ENCODE data around the gene DNAH2. TPM values are rescaled to one million over a fixed set of nuclear protein-coding genes. Genes with fewer than 3 reads are reported as not detected.

DNAH2 gene
- total RNA-seq, 5 donors from 2014 or later (not counting 1 experiment from before 2014, with no cell fraction given): not detected

- H3K9me3 Mint-ChIP-seq: no peaks in the 10 kb centered on the region
- Histone ChIP-seq H3K4me3 (ENCODE audit: control insufficient read depth in 1 of 2, extremely low read depth in 1 of 2, low read length in 1 of 2) (peak overlapping the region in 1 of 2 donors; percentile 52), H3K4me1 (ENCODE audit: control insufficient read depth in 1 of 2, extremely low read depth in 1 of 2, insufficient read depth in 2 of 2, low read length in 2 of 2) (peaks cover 43 to 86% of the 10 kb centered on the region in 2 experiments), H3K9me3 (no peaks in the 10 kb centered on the region), H3K27ac (ENCODE audit: low read length) (peak overlapping the region; percentile 100), H3K36me3 (ENCODE audit: control insufficient read depth in 2 of 2, extremely low read depth in 1 of 2, insufficient read depth in 1 of 2, low read length in 1 of 2) (peaks cover 0 to 11% of the 10 kb centered on the region in 2 donors), H3K27me3 (replicated peaks in 1 of 2; ENCODE audit: control insufficient read depth in 2 of 2, extremely low read depth in 1 of 2, insufficient read depth in 2 of 2, low read length in 1 of 2) (no peaks in the 10 kb centered on the region)
- ChIA-PET CTCF (no interaction called here), POLR2A (no interaction called here)
- DNase-seq (peak in 1 of 35 experiments; percentile 39), ATAC-seq (replicated peaks in 1 of 4) (no peak)
- peaks cover 3% of the 10 kb centered on the region for H3K36me3 Mint-ChIP-seq
- peak overlapping the region; percentile 85 to 94 for H3K27ac Mint-ChIP-seq
- peak overlapping the region; percentile 21 to 100 (median 58) for H3K4me3 Mint-ChIP-seq
- peaks cover 60 to 82% (median 68%) of the 10 kb centered on the region in 3 donors for H3K4me1 Mint-ChIP-seq
- WGBS (ENCODE audit: insufficient coverage): 68% methylated on average over 3 of the region's 6 CpGs
- H3K27me3 Mint-ChIP-seq: no peaks in the 10 kb centered on the region
These were observed 121.8 kb downstream of the DNAH2 start for GRCh38 chr17:7839190-7839875.

GRCh38 chr17:7839876-7840261, 122.3 kb downstream of the DNAH2 start:
- Histone ChIP-seq H3K4me3 (ENCODE audit: control insufficient read depth in 1 of 2, extremely low read depth in 1 of 2, low read length in 1 of 2) (no peak overlapping the region), H3K4me1 (ENCODE audit: control insufficient read depth in 1 of 2, extremely low read depth in 1 of 2, insufficient read depth in 2 of 2, low read length in 2 of 2) (peaks cover 45 to 86% of the 10 kb centered on the region in 2 experiments), H3K9me3 (no peaks in the 10 kb centered on the region), H3K27ac (ENCODE audit: low read length) (peak overlapping the region; percentile 100), H3K36me3 (ENCODE audit: control insufficient read depth in 2 of 2, extremely low read depth in 1 of 2, insufficient read depth in 1 of 2, low read length in 1 of 2) (peaks cover 0 to 11% of the 10 kb centered on the region in 2 donors), H3K27me3 (replicated peaks in 1 of 2; ENCODE audit: control insufficient read depth in 2 of 2, extremely low read depth in 1 of 2, insufficient read depth in 2 of 2, low read length in 1 of 2) (no peaks in the 10 kb centered on the region)
- H3K27ac Mint-ChIP-seq: peak overlapping the region; percentile 93 to 94
- no peaks in the 10 kb centered on the region for H3K9me3 Mint-ChIP-seq
- WGBS (ENCODE audit: insufficient coverage): 100% methylated on average over 1 of the region's 2 CpGs
- POLR2A ChIA-PET: no interaction called here
- DNase-seq: peak in 2 of 35 experiments; percentile 24 to 48
- H3K4me1 Mint-ChIP-seq: peaks cover 61 to 82% (median 70%) of the 10 kb centered on the region in 3 donors
- CTCF ChIA-PET: no interaction called here
- peak overlapping the region in 1 of 3 donors; percentile 100 for H3K4me3 Mint-ChIP-seq
- H3K36me3 Mint-ChIP-seq: peaks cover 3% of the 10 kb centered on the region
- H3K27me3 Mint-ChIP-seq: no peaks in the 10 kb centered on the region
- no peak for ATAC-seq (replicated peaks in 1 of 4)

- peak overlapping the region in 1 of 2 donors; percentile 28 for H3K4me3 ChIP-seq (ENCODE audit: control insufficient read depth in 1 of 2, extremely low read depth in 1 of 2, low read length in 1 of 2)
- CTCF ChIA-PET: interaction anchor here in 1 of 2 donors (0.7 kb wide), 1 partner anchor 16 kb away, joined by 3 read pairs; no protein-coding TSS in a partner anchor
- H3K36me3 ChIP-seq (ENCODE audit: control insufficient read depth in 2 of 2, extremely low read depth in 1 of 2, insufficient read depth in 1 of 2, low read length in 1 of 2): peaks cover under 1 to 16% of the 10 kb centered on the region in 2 donors
- Mint-ChIP-seq H3K4me1 (peaks cover 64 to 82% (median 74%) of the 10 kb centered on the region in 3 donors), H3K9me3 (no peaks in the 10 kb centered on the region), H3K4me3 (peak overlapping the region; percentile 82 to 100 (median 87)), H3K27ac (peak overlapping the region; percentile 93 to 94), H3K36me3 (peaks cover 3% of the 10 kb centered on the region), H3K27me3 (no peaks in the 10 kb centered on the region)
- POLR2A ChIA-PET: interaction anchor here in 1 of 2 donors (1.3 kb wide), 1 partner anchor 17 kb away, joined by 3 read pairs; the partner anchor contains the start of gene NAA38
- H3K4me1 ChIP-seq (ENCODE audit: control insufficient read depth in 1 of 2, extremely low read depth in 1 of 2, insufficient read depth in 2 of 2, low read length in 2 of 2): peaks cover 51 to 91% of the 10 kb centered on the region in 2 experiments
- H3K9me3 ChIP-seq: no peaks in the 10 kb centered on the region
- no peaks in the 10 kb centered on the region for H3K27me3 ChIP-seq (replicated peaks in 1 of 2; ENCODE audit: control insufficient read depth in 2 of 2, extremely low read depth in 1 of 2, insufficient read depth in 2 of 2, low read length in 1 of 2)
- WGBS (ENCODE audit: insufficient coverage): no CpG with 5 or more reads among the region's 1 CpG
- DNase-seq (no peak), ATAC-seq (replicated peaks in 1 of 4) (no peak)
- H3K27ac ChIP-seq (ENCODE audit: low read length): peak overlapping the region; percentile 100
These were observed 122.9 kb downstream of the DNAH2 start for GRCh38 chr17:7840441-7840840.

- Mint-ChIP-seq H3K27ac (peak overlapping the region; percentile 93 to 94), H3K9me3 (no peaks in the 10 kb centered on the region), H3K4me1 (peaks cover 67 to 82% (median 78%) of the 10 kb centered on the region in 3 donors), H3K4me3 (peak overlapping the region; percentile 82 to 100 (median 87)), H3K36me3 (peaks cover 3% of the 10 kb centered on the region), H3K27me3 (no peaks in the 10 kb centered on the region)
- H3K4me1 ChIP-seq (ENCODE audit: control insufficient read depth in 1 of 2, extremely low read depth in 1 of 2, insufficient read depth in 2 of 2, low read length in 2 of 2): peaks cover 53 to 91% of the 10 kb centered on the region in 2 experiments
- H3K9me3 ChIP-seq: no peaks in the 10 kb centered on the region
- peak overlapping the region; percentile 100 for H3K27ac ChIP-seq (ENCODE audit: low read length)
- CTCF ChIA-PET: interaction anchor here in 1 of 2 donors (0.7 kb wide), 1 partner anchor 16 kb away, joined by 3 read pairs; no protein-coding TSS in a partner anchor
- DNase-seq (peak in 1 of 35 experiments; percentile 16), ATAC-seq (replicated peaks in 1 of 4) (no peak)
- H3K27me3 ChIP-seq (replicated peaks in 1 of 2; ENCODE audit: control insufficient read depth in 2 of 2, extremely low read depth in 1 of 2, insufficient read depth in 2 of 2, low read length in 1 of 2): no peaks in the 10 kb centered on the region
- peaks cover 3 to 20% of the 10 kb centered on the region in 2 donors for H3K36me3 ChIP-seq (ENCODE audit: control insufficient read depth in 2 of 2, extremely low read depth in 1 of 2, insufficient read depth in 1 of 2, low read length in 1 of 2)
- POLR2A ChIA-PET: interaction anchor here in 1 of 2 donors (1.3 kb wide), 1 partner anchor 16 kb away, joined by 3 read pairs; the partner anchor contains the start of gene NAA38
- H3K4me3 ChIP-seq (ENCODE audit: control insufficient read depth in 1 of 2, extremely low read depth in 1 of 2, low read length in 1 of 2): peak overlapping the region in 1 of 2 donors; percentile 33
- no CpG with 5 or more reads among the region's 1 CpG for WGBS (ENCODE audit: insufficient coverage)
These were observed 123.3 kb downstream of the DNAH2 start for GRCh38 chr17:7840875-7841274.

GRCh38 chr17:7841396-7841914, 123.9 kb downstream of the DNAH2 start:
- DNase-seq: peak; percentile 59 to 97 (median 86)
- WGBS (ENCODE audit: insufficient coverage): 11% methylated on average over 26 of the region's 34 CpGs
- CTCF ChIA-PET: interaction anchor here in 1 of 2 donors (0.7 kb wide), 1 partner anchor 17 kb away, joined by 3 read pairs; no protein-coding TSS in a partner anchor
- H3K27ac ChIP-seq (ENCODE audit: low read length): peak overlapping the region; percentile 100
- peaks cover 65 to 78% (median 73%) of the 10 kb centered on the region in 3 donors for H3K4me1 Mint-ChIP-seq
- no peaks in the 10 kb centered on the region for H3K9me3 Mint-ChIP-seq
- no peaks in the 10 kb centered on the region for H3K27me3 ChIP-seq (replicated peaks in 1 of 2; ENCODE audit: control insufficient read depth in 2 of 2, extremely low read depth in 1 of 2, insufficient read depth in 2 of 2, low read length in 1 of 2)
- no peaks in the 10 kb centered on the region for H3K27me3 Mint-ChIP-seq
- H3K9me3 ChIP-seq: no peaks in the 10 kb centered on the region
- peak overlapping the region; percentile 87 to 100 (median 94) for H3K4me3 Mint-ChIP-seq
- H3K36me3 ChIP-seq (ENCODE audit: control insufficient read depth in 2 of 2, extremely low read depth in 1 of 2, insufficient read depth in 1 of 2, low read length in 1 of 2): peaks cover 3 to 22% of the 10 kb centered on the region in 2 donors
- peak overlapping the region; percentile 94 to 98 for H3K27ac Mint-ChIP-seq
- POLR2A ChIA-PET: interaction anchor here (0.5 to 1.8 kb wide), 5 partner anchors 8 to 279 kb away, joined by 3 to 5 read pairs (median 4); partner anchors contain the start of gene NAA38 (in 1 of the 2)
- peaks cover 3% of the 10 kb centered on the region for H3K36me3 Mint-ChIP-seq
- ATAC-seq (replicated peaks in 1 of 4): peak; percentile 54 to 61 (median 55)
- H3K4me3 ChIP-seq (ENCODE audit: control insufficient read depth in 1 of 2, extremely low read depth in 1 of 2, low read length in 1 of 2): peak overlapping the region; percentile 57 to 91
- peaks cover 53 to 85% of the 10 kb centered on the region in 2 experiments for H3K4me1 ChIP-seq (ENCODE audit: control insufficient read depth in 1 of 2, extremely low read depth in 1 of 2, insufficient read depth in 2 of 2, low read length in 2 of 2)

GRCh38 chr17:7841915-7842379, 124.4 kb downstream of the DNAH2 start:
- Histone ChIP-seq H3K4me3 (ENCODE audit: control insufficient read depth in 1 of 2, extremely low read depth in 1 of 2, low read length in 1 of 2) (peak overlapping the region; percentile 57 to 91), H3K36me3 (ENCODE audit: control insufficient read depth in 2 of 2, extremely low read depth in 1 of 2, insufficient read depth in 1 of 2, low read length in 1 of 2) (peaks cover 3 to 25% of the 10 kb centered on the region in 2 donors), H3K27me3 (replicated peaks in 1 of 2; ENCODE audit: control insufficient read depth in 2 of 2, extremely low read depth in 1 of 2, insufficient read depth in 2 of 2, low read length in 1 of 2) (no peaks in the 10 kb centered on the region), H3K27ac (ENCODE audit: low read length) (peak overlapping the region; percentile 100), H3K4me1 (ENCODE audit: control insufficient read depth in 1 of 2, extremely low read depth in 1 of 2, insufficient read depth in 2 of 2, low read length in 2 of 2) (peaks cover 49 to 80% of the 10 kb centered on the region in 2 experiments), H3K9me3 (no peaks in the 10 kb centered on the region)
- Mint-ChIP-seq H3K36me3 (peaks cover 3% of the 10 kb centered on the region), H3K27me3 (no peaks in the 10 kb centered on the region), H3K9me3 (no peaks in the 10 kb centered on the region), H3K27ac (peak overlapping the region; percentile 96 to 98), H3K4me3 (peak overlapping the region; percentile 87 to 100 (median 94)), H3K4me1 (peaks cover 61 to 78% (median 71%) of the 10 kb centered on the region in 3 donors)
- DNase-seq (peak in 34 of 35 experiments; percentile 68 to 86 (median 80)), ATAC-seq (replicated peaks in 1 of 4) (peak; percentile 19 to 35 (median 30))
- WGBS (ENCODE audit: insufficient coverage): under 1% methylated on average over 22 of the region's 46 CpGs
- ChIA-PET POLR2A (interaction anchor here (0.5 to 1.8 kb wide), 5 partner anchors 8 to 278 kb away, joined by 3 to 5 read pairs (median 4); partner anchors contain the start of gene NAA38 (in 1 of the 2)), CTCF (no interaction called here)

Data from T-cell (primary cell).